ENCODE results near the gene MARCHF2.

MARCHF2 gene

DNA sequence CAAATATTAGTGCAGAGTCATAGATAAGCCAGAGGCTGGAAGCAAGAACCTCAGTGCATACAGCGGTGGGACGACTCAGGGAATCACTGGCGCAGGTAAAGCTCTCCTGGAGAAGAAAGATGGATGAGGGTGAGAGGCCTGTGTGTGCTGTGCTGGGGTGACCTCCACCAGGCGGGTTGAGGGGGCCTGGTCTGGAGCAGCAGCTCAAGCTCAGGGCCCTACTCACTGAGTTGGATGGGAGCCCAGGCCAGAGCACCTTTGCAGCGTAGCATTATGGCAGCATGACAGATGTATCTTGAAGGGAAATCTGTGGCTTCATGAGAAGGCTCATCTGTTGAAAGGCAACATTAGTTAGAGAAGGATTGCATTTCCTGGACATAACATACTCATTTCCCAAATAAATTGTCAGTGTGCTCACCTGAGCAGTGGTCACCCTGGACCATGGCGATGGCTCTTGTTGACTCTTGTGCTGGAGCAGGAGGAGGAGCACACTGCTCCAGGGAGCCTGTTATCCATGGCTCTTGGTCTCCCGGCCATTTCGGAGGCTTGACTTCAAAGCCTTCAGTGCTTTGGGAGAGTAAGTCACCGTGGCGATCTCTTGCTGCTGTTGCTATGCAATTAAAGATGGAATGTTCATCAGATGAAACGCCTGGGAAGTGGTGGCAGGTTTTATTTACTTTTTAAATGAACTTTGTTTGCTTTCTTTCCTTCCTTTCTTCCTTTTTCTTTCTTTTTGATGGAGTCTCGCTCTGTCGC is 56.7 kb downstream of the MARCHF2 start:
- H3K9me3 ChIP-seq (ENCODE audit: low read length) = no peaks in the 10 kb centered on the region
- no peaks in the 10 kb centered on the region for H3K9me2 ChIP-seq (ENCODE audit: low read depth, low read length)
- H3K4me1 ChIP-seq (ENCODE audit: insufficient read depth, low read length, severe bottlenecking) = peaks cover 30% of the 10 kb centered on the region
- no peak overlapping the region for H3K9ac ChIP-seq (ENCODE audit: low read length)
- H3K27ac ChIP-seq (ENCODE audit: low read depth, low read length, poor library complexity, severe bottlenecking) = no peak overlapping the region
- peaks cover under 1% of the 10 kb centered on the region; the same call in 1 of the 2 replicates for H3K79me2 ChIP-seq (ENCODE audit: insufficient read depth, low read length)
- peaks cover 95% of the 10 kb centered on the region for H3K36me3 ChIP-seq (ENCODE audit: insufficient read depth, low read length)
- peaks cover 4% of the 10 kb centered on the region; the same call in 1 of the 2 replicates for H3F3A ChIP-seq (ENCODE audit: insufficient read depth, low read length)
- no peaks in the 10 kb centered on the region for H4K20me1 ChIP-seq (ENCODE audit: insufficient read depth, low read length)
- no peaks in the 10 kb centered on the region for H3K27me3 ChIP-seq (ENCODE audit: insufficient read depth, low read length)
- H3K4me2 ChIP-seq (ENCODE audit: low read length) = no peak overlapping the region
- no peak for TF ChIP-seq EZH2 (IDR thresholded peaks at IDR 0.05; ENCODE audit: borderline replicate concordance, low read length)
- TF ChIP-seq, protein P1, sequence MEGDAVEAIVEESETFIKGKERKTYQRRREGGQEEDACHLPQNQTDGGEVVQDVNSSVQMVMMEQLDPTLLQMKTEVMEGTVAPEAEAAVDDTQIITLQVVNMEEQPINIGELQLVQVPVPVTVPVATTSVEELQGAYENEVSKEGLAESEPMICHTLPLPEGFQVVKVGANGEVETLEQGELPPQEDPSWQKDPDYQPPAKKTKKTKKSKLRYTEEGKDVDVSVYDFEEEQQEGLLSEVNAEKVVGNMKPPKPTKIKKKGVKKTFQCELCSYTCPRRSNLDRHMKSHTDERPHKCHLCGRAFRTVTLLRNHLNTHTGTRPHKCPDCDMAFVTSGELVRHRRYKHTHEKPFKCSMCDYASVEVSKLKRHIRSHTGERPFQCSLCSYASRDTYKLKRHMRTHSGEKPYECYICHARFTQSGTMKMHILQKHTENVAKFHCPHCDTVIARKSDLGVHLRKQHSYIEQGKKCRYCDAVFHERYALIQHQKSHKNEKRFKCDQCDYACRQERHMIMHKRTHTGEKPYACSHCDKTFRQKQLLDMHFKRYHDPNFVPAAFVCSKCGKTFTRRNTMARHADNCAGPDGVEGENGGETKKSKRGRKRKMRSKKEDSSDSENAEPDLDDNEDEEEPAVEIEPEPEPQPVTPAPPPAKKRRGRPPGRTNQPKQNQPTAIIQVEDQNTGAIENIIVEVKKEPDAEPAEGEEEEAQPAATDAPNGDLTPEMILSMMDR (IDR thresholded peaks at IDR 0.05; ENCODE audit: low read length) = no peak
- H2AFZ ChIP-seq (ENCODE audit: low read length) = no peak overlapping the region
- H3K4me3 ChIP-seq (ENCODE audit: low read depth, low read length, poor library complexity, severe bottlenecking) = no peak overlapping the region

DNA sequence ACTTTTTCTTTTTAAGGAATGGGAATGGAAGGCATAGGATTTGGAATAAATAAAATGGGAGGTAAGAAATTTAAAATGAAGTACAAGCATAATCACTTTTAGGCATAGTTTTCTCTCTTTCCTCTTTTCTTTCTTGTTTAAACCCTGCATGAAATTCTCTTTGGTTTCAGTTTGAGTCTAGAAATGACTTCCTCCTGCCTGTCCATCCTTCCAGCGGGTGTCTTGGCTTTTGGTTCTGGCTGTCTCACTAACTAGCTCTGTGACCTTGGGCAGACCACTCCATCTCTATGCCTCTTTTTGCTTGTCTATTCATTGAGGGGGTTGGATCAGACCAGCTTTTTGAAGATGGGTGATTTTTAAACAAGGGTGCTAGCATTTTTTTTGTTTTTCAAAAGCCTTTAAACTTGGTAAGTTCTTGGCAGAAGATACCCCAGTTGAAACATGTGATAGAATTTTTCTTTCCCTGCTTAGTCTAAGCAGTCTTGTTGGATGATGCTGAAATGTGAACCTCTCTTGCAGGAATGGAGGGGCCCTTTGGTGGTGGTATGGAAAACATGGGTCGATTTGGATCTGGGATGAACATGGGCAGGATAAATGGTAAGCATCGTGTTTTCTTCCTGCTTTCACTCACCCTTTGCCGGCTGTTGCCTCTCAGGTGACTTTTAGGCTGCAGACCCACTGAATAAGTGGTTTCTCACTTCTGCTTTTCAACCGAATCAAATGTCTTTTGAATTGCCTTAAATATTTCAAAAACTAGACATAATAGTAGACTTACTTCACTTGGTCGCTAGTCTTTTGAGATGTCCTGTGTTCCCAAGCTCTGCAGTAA is 60.8 kb downstream of the MARCHF2 start:
- Histone ChIP-seq H3K4me2 (ENCODE audit: low read length) (peak overlapping the region; percentile 55), H3K4me1 (ENCODE audit: insufficient read depth, low read length, severe bottlenecking) (peaks cover 36% of the 10 kb centered on the region), H3K9ac (ENCODE audit: low read length) (peak overlapping the region; percentile 24; the same call in 1 of the 2 replicates), H3K79me2 (ENCODE audit: insufficient read depth, low read length) (peaks cover 31% of the 10 kb centered on the region), H3K36me3 (ENCODE audit: insufficient read depth, low read length) (peaks cover 95% of the 10 kb centered on the region), H2AFZ (ENCODE audit: low read length) (no peak overlapping the region), H4K20me1 (ENCODE audit: insufficient read depth, low read length) (peaks cover 5% of the 10 kb centered on the region; the same call in 1 of the 2 replicates), H3K9me2 (ENCODE audit: low read depth, low read length) (no peaks in the 10 kb centered on the region), H3K9me3 (ENCODE audit: low read length) (no peaks in the 10 kb centered on the region), H3K4me3 (ENCODE audit: low read depth, low read length, poor library complexity, severe bottlenecking) (no peak overlapping the region), H3F3A (ENCODE audit: insufficient read depth, low read length) (peaks cover 4% of the 10 kb centered on the region; the same call in 1 of the 2 replicates), H3K27ac (ENCODE audit: low read depth, low read length, poor library complexity, severe bottlenecking) (peak overlapping the region; percentile 92), H3K27me3 (ENCODE audit: insufficient read depth, low read length) (no peaks in the 10 kb centered on the region)
- no peak for TF ChIP-seq EZH2 (IDR thresholded peaks at IDR 0.05; ENCODE audit: borderline replicate concordance, low read length)
- TF ChIP-seq, protein P1 (IDR thresholded peaks at IDR 0.05; ENCODE audit: low read length) = no peak

DNA sequence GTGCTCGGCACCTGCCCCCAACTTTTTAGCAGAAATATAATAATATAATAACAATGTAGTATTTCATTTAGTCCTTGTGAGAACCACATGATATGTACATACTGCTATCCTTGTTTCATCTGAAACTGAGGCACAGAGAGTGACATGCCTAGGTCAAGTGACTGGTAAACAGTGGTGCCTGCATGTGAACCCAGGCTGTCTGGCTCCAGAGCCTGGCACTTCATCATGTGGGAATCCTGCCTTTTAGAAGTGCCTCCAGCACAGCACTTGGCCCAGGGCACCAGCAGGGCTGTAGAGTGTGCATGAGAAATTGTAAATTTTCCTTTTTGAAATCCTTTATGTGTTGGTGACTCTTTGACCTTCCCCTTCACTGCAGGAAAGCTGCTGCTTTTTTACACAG is 61.9 kb downstream of the MARCHF2 start:
- H3K9ac ChIP-seq (ENCODE audit: low read length) = no peak overlapping the region
- no peak overlapping the region for H3K4me3 ChIP-seq (ENCODE audit: low read depth, low read length, poor library complexity, severe bottlenecking)
- peaks cover 36% of the 10 kb centered on the region for H3K4me1 ChIP-seq (ENCODE audit: insufficient read depth, low read length, severe bottlenecking)
- H3K9me3 ChIP-seq (ENCODE audit: low read length) = no peaks in the 10 kb centered on the region
- H2AFZ ChIP-seq (ENCODE audit: low read length) = no peak overlapping the region
- H3K9me2 ChIP-seq (ENCODE audit: low read depth, low read length) = no peaks in the 10 kb centered on the region
- H3K27me3 ChIP-seq (ENCODE audit: insufficient read depth, low read length) = no peaks in the 10 kb centered on the region
- H3F3A ChIP-seq (ENCODE audit: insufficient read depth, low read length) = peaks cover 4% of the 10 kb centered on the region; the same call in 1 of the 2 replicates
- H3K79me2 ChIP-seq (ENCODE audit: insufficient read depth, low read length) = peaks cover 38% of the 10 kb centered on the region
- TF ChIP-seq EZH2 (IDR thresholded peaks at IDR 0.05; ENCODE audit: borderline replicate concordance, low read length) = no peak
- TF ChIP-seq, protein P1 (IDR thresholded peaks at IDR 0.05; ENCODE audit: low read length) = no peak
- H4K20me1 ChIP-seq (ENCODE audit: insufficient read depth, low read length) = peaks cover 5% of the 10 kb centered on the region; the same call in 1 of the 2 replicates
- H3K27ac ChIP-seq (ENCODE audit: low read depth, low read length, poor library complexity, severe bottlenecking) = peak overlapping the region; percentile 92
- no peak overlapping the region for H3K4me2 ChIP-seq (ENCODE audit: low read length)
- H3K36me3 ChIP-seq (ENCODE audit: insufficient read depth, low read length) = peaks cover 90% of the 10 kb centered on the region
